Activated CD4-positive, alpha-beta T cell treated with anti-CD3 and anti-CD28 coated beads for 4 hours (primary cell): ENCODE results near the gene RAB31.
"Not testable (repeated sequence)": the region's sequence is repeated elsewhere in the genome, so short reads cannot be mapped to it uniquely, and the experiment has no call there.

Source experiments
- DNase-seq, 2 donors: peaks; one replicate each; pipeline ENCODE4 v3.0.0-alpha.2; 2020

The RAB31 gene

GRCh38 chr18:9898792-9899549 is 190.9 kb downstream of the RAB31 start:
- no peak for DNase-seq

DNA sequence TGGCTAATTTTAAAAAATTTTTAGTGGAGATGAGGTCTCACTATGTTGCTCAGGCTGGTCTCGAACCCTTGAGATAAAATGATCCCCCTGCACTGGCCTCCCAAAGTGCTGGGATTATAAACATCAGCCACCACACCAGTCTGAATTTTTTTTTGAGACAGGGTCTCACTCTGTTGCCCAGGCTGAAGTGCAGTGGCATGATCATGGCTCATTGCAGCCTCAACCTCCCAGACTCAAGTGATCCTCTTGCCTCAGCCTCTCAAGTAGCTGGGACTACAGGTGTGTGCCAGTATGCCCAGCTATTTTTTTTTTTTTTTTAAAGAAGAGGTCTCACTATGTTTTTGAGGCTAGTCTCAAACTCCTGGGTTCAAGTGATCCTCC is 191.4 kb downstream of the RAB31 start:
- not testable (repeated sequence) for DNase-seq

GRCh38 chr18:9900699-9901098 is 192.6 kb downstream of the RAB31 start:
- DNase-seq, result no peak

DNA sequence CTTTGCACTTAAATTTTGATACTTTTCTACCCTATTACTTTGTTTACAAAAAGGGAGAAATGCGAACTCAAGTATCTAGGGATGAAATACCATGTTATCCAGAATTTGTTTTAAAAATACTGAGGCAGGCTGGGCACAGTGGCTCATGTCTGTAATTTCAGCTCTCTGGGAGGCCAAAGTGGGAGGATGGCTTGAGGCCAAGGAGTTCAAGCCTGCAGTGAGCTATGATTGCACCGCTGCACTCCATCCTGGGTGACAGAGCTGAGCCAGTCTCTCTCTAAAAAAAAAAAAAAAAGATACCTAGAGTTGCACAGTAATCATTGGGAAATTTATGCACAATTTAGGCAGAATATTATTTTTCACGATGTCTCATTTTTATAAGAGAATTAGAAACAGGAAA is 193.3 kb downstream of the RAB31 start:
- DNase-seq, result no peak

DNA sequence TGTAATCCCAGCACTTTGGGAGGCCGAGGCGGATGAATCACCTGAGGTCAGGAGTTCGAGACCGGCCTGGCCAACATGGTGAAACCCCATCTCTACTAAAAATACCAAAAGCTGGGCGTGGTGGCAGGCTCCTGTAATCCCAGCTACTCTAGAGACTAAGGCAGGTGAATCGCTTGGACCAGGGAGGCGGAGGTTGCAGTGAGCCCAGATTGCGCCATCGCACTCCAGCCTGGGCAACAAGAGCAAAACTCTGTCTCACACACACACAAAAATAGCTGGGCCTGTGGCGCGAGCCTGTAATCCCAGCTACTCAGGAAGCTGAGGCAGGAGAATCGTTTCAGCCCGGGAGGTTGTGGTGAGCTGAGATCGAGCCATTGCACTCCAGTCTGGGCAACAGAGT is 194.2 kb downstream of the RAB31 start:
- DNase-seq, result not testable (repeated sequence)

DNA sequence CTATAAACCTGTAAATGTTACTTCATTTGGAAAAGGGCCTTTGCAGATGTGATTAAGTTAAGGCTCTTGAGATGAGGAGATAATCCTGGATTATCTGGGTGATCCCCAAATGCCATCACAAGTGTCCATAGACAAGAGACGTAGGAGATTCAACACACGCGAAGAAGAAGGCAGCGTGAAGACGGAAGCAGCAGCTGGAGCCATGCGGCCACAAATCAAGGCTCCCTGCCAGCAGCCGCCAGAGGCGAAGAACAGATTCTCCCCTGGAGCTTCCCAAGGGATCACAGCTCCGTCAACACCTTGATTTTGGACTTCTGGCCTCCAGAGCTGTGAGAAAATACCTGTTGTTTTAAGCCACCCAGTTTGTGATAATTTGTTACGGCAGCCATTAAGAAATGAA is 194.7 kb downstream of the RAB31 start:
- DNase-seq, result no peak

DNA sequence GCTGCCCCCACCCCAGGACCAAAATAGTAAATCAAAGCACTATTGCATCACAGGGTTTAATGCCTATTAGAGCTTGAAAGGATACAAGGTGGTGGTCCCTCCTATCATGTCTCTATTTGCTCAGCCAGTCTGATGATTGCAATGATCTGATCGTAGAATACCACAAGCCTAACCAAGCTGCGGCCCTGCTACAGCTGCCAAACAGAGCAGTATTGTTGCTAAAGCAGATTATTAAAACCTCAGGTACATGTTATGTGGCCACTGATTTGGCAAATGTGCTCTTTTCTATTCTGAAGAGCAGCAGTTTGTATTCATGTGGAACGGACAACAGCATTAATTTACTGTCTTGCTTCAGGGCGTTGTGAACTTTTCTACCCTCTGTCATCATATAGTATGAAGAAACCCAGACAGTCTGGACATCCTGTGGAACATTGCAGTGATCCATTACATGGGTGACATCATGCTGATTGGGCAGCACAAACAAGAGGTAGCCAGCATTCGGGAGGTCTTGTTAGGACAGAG is 197.4 kb downstream of the RAB31 start:
- DNase-seq, result no peak

- no peak for DNase-seq
Observed at GRCh38 chr18:9906481-9906880, 198.4 kb downstream of the RAB31 start.

- DNase-seq, result no peak
Observed at GRCh38 chr18:9907867-9908266, 199.8 kb downstream of the RAB31 start.

GRCh38 chr18:9910071-9910470 is 202.0 kb downstream of the RAB31 start:
- DNase-seq, result no peak

DNA sequence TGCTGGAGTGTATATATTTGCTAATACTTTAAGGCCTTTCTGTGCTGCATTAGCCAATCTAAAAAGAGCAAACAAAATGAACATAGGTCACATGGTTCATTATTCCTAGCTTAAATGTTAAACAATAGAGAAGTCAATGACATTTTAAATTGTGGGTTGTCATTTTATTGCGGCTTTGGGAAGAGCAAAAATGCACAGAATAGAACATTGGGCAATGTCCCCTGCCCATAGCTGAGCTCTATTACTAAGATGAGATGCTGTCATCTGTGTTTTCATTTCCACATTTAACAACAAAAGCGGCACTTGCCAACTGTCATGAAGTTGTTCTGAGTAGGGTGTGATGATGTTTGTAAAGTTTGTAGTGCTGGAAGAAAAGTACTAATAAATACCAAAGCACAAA is 202.6 kb downstream of the RAB31 start:
- no peak for DNase-seq

DNA sequence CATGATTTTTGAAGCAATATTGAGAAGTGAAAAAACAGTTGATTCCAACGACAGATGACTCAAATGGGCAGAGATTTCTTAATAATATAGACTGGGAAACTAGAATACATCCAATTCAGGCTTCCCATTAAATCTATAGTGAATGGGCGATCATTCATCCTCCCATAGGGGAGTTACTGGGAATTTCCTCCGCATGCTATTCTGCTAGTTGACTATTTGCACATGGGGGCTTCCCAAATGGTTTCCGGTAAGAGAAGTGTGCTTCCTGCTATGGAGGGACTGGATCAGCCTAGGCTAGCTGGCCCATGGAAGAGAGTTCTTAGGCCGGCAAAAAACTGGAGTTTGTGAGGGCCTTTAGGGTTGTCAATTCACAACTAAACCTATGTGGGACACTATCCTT is 203.1 kb downstream of the RAB31 start:
- no peak for DNase-seq
